ENCODE results near the gene LRRC56.

LRRC56 gene

GRCh38 chr11:545171-545570, 7.8 kb downstream of the LRRC56 start:
- Histone ChIP-seq H3K4me3 (ENCODE audit: low read length in 2 of 2) (no peak overlapping the region), H3K27me3 (ENCODE audit: control insufficient read depth in 3 of 3, insufficient read depth in 3 of 3, low read depth in 1 of 3, low read length in 3 of 3) (no peaks in the 10 kb centered on the region), H3K79me1 (ENCODE audit: low read depth, low read length) (no peaks in the 10 kb centered on the region), H2AK5ac (ENCODE audit: low read depth, low read length) (peak overlapping the region; percentile 63), H2AFZ (ENCODE audit: low read length) (no peak overlapping the region), H2BK5ac (ENCODE audit: low read length) (no peak overlapping the region), H3K36me3 (replicated peaks in 1 of 2; ENCODE audit: control insufficient read depth in 2 of 2, insufficient read depth in 2 of 2, low read length in 2 of 2) (no peaks in the 10 kb centered on the region), H3K9me3 (replicated peaks in 1 of 2; ENCODE audit: control insufficient read depth in 2 of 2, insufficient read depth in 1 of 2, low read depth in 1 of 2, low read length in 2 of 2) (no peaks in the 10 kb centered on the region), H4K8ac (ENCODE audit: low read depth, low read length) (peak overlapping the region; percentile 23), H2BK12ac (ENCODE audit: low read length) (no peak overlapping the region), H3K14ac (ENCODE audit: low read length) (no peak overlapping the region), H3K4me1 (ENCODE audit: control insufficient read depth in 2 of 2, insufficient read depth in 1 of 2, low read depth in 1 of 2, low read length in 2 of 2) (peaks cover 3 to 5% of the 10 kb centered on the region in 2 donors), H4K91ac (ENCODE audit: low read depth, low read length, poor library complexity) (no peak overlapping the region), H3K4me2 (ENCODE audit: insufficient read depth, low read length, poor library complexity, severe bottlenecking) (no peak overlapping the region), H3K4ac (ENCODE audit: low read length) (no peak overlapping the region), H3K9ac (ENCODE audit: low read depth, low read length, poor library complexity) (no peak overlapping the region), H3K18ac (ENCODE audit: low read length) (peak overlapping the region; percentile 38), H3K23ac (ENCODE audit: low read depth, low read length, poor library complexity) (peak overlapping the region; percentile 65), H2BK15ac (ENCODE audit: low read length) (no peak overlapping the region), H2BK120ac (ENCODE audit: low read depth, low read length) (no peak overlapping the region), H3K27ac (replicated peaks; ENCODE audit: low read length) (no peak overlapping the region)
- DNase-seq (ENCODE audit: low spot score) = no peak
- WGBS, 2 donors (ENCODE audit: extremely low coverage in 2 of 2, insufficient read length in 2 of 2, insufficient replicate concordance in 1 of 2) = no CpG with 5 or more reads among the region's 11 CpGs

- H2BK120ac ChIP-seq (ENCODE audit: low read depth, low read length) = no peak overlapping the region
- H3K79me1 ChIP-seq (ENCODE audit: low read depth, low read length) = no peaks in the 10 kb centered on the region
- no CpG with 5 or more reads among the region's 32 CpGs for WGBS, 2 donors (ENCODE audit: extremely low coverage in 2 of 2, insufficient read length in 2 of 2, insufficient replicate concordance in 1 of 2)
- no peak overlapping the region for H4K91ac ChIP-seq (ENCODE audit: low read depth, low read length, poor library complexity)
- H2BK5ac ChIP-seq (ENCODE audit: low read length) = peak overlapping the region; percentile 66
- no peak overlapping the region for H4K8ac ChIP-seq (ENCODE audit: low read depth, low read length)
- peaks cover 0 to 3% (median 2%) of the 10 kb centered on the region in 3 experiments for H3K27me3 ChIP-seq (ENCODE audit: control insufficient read depth in 3 of 3, insufficient read depth in 3 of 3, low read depth in 1 of 3, low read length in 3 of 3)
- H3K4me2 ChIP-seq (ENCODE audit: insufficient read depth, low read length, poor library complexity, severe bottlenecking) = no peak overlapping the region
- no peak for DNase-seq (ENCODE audit: low spot score)
- no peak overlapping the region for H2AFZ ChIP-seq (ENCODE audit: low read length)
- no peak overlapping the region for H2BK12ac ChIP-seq (ENCODE audit: low read length)
- H3K9me3 ChIP-seq (replicated peaks in 1 of 2; ENCODE audit: control insufficient read depth in 2 of 2, insufficient read depth in 1 of 2, low read depth in 1 of 2, low read length in 2 of 2) = no peaks in the 10 kb centered on the region
- no peak overlapping the region for H3K27ac ChIP-seq (replicated peaks; ENCODE audit: low read length)
- H3K36me3 ChIP-seq (replicated peaks in 1 of 2; ENCODE audit: control insufficient read depth in 2 of 2, insufficient read depth in 2 of 2, low read length in 2 of 2) = no peaks in the 10 kb centered on the region
- H3K4me1 ChIP-seq (ENCODE audit: control insufficient read depth in 2 of 2, insufficient read depth in 1 of 2, low read depth in 1 of 2, low read length in 2 of 2) = peaks cover 0 to 5% of the 10 kb centered on the region in 2 donors
- H3K4me3 ChIP-seq (ENCODE audit: low read length in 2 of 2) = no peak overlapping the region
- H2BK15ac ChIP-seq (ENCODE audit: low read length) = peak overlapping the region; percentile 64
- no peak overlapping the region for H3K4ac ChIP-seq (ENCODE audit: low read length)
- H3K18ac ChIP-seq (ENCODE audit: low read length) = peak overlapping the region; percentile 17
- no peak overlapping the region for H3K9ac ChIP-seq (ENCODE audit: low read depth, low read length, poor library complexity)
- peak overlapping the region; percentile 61 for H2AK5ac ChIP-seq (ENCODE audit: low read depth, low read length)
- peak overlapping the region; percentile 52 for H3K23ac ChIP-seq (ENCODE audit: low read depth, low read length, poor library complexity)
- no peak overlapping the region for H3K14ac ChIP-seq (ENCODE audit: low read length)
These were observed 11.6 kb downstream of the LRRC56 start for GRCh38 chr11:548700-549603.

GRCh38 chr11:550021-550745, 12.9 kb downstream of the LRRC56 start:
- Histone ChIP-seq H3K4me3 (ENCODE audit: low read length in 2 of 2) (peak overlapping the region in 1 of 2 donors; percentile 10), H3K4ac (ENCODE audit: low read length) (no peak overlapping the region), H4K8ac (ENCODE audit: low read depth, low read length) (no peak overlapping the region), H2BK5ac (ENCODE audit: low read length) (peak overlapping the region; percentile 66), H3K9ac (ENCODE audit: low read depth, low read length, poor library complexity) (peak overlapping the region; percentile 9), H3K27me3 (ENCODE audit: control insufficient read depth in 3 of 3, insufficient read depth in 3 of 3, low read depth in 1 of 3, low read length in 3 of 3) (peaks cover 0 to 6% (median 4%) of the 10 kb centered on the region in 3 experiments), H3K4me1 (ENCODE audit: control insufficient read depth in 2 of 2, insufficient read depth in 1 of 2, low read depth in 1 of 2, low read length in 2 of 2) (peaks cover 0 to 6% of the 10 kb centered on the region in 2 donors), H3K23ac (ENCODE audit: low read depth, low read length, poor library complexity) (peak overlapping the region; percentile 43), H3K18ac (ENCODE audit: low read length) (peak overlapping the region; percentile 52), H3K79me1 (ENCODE audit: low read depth, low read length) (no peaks in the 10 kb centered on the region), H3K14ac (ENCODE audit: low read length) (no peak overlapping the region), H2BK12ac (ENCODE audit: low read length) (no peak overlapping the region), H3K9me3 (replicated peaks in 1 of 2; ENCODE audit: control insufficient read depth in 2 of 2, insufficient read depth in 1 of 2, low read depth in 1 of 2, low read length in 2 of 2) (no peaks in the 10 kb centered on the region), H2BK15ac (ENCODE audit: low read length) (peak overlapping the region; percentile 58), H2BK120ac (ENCODE audit: low read depth, low read length) (no peak overlapping the region), H3K36me3 (replicated peaks in 1 of 2; ENCODE audit: control insufficient read depth in 2 of 2, insufficient read depth in 2 of 2, low read length in 2 of 2) (no peaks in the 10 kb centered on the region), H2AFZ (ENCODE audit: low read length) (no peak overlapping the region), H2AK5ac (ENCODE audit: low read depth, low read length) (peak overlapping the region; percentile 89), H4K91ac (ENCODE audit: low read depth, low read length, poor library complexity) (no peak overlapping the region), H3K27ac (replicated peaks; ENCODE audit: low read length) (no peak overlapping the region), H3K4me2 (ENCODE audit: insufficient read depth, low read length, poor library complexity, severe bottlenecking) (no peak overlapping the region)
- WGBS, 2 donors (ENCODE audit: extremely low coverage in 2 of 2, insufficient read length in 2 of 2, insufficient replicate concordance in 1 of 2) = no CpG with 5 or more reads among the region's 25 CpGs
- no peak for DNase-seq (ENCODE audit: low spot score)

- no peaks in the 10 kb centered on the region for H3K9me3 ChIP-seq (replicated peaks in 1 of 2; ENCODE audit: control insufficient read depth in 2 of 2, insufficient read depth in 1 of 2, low read depth in 1 of 2, low read length in 2 of 2)
- H2AK5ac ChIP-seq (ENCODE audit: low read depth, low read length) = peak overlapping the region; percentile 89
- no peaks in the 10 kb centered on the region for H3K79me1 ChIP-seq (ENCODE audit: low read depth, low read length)
- peak overlapping the region in 1 of 2 donors; percentile 10 for H3K4me3 ChIP-seq (ENCODE audit: low read length in 2 of 2)
- peak overlapping the region; percentile 9 for H3K9ac ChIP-seq (ENCODE audit: low read depth, low read length, poor library complexity)
- H2AFZ ChIP-seq (ENCODE audit: low read length) = no peak overlapping the region
- H3K4me1 ChIP-seq (ENCODE audit: control insufficient read depth in 2 of 2, insufficient read depth in 1 of 2, low read depth in 1 of 2, low read length in 2 of 2) = peaks cover 0 to 7% of the 10 kb centered on the region in 2 donors
- H3K23ac ChIP-seq (ENCODE audit: low read depth, low read length, poor library complexity) = peak overlapping the region; percentile 25
- no peak overlapping the region for H2BK5ac ChIP-seq (ENCODE audit: low read length)
- DNase-seq (ENCODE audit: low spot score) = no peak
- no peak overlapping the region for H2BK12ac ChIP-seq (ENCODE audit: low read length)
- no peaks in the 10 kb centered on the region for H3K36me3 ChIP-seq (replicated peaks in 1 of 2; ENCODE audit: control insufficient read depth in 2 of 2, insufficient read depth in 2 of 2, low read length in 2 of 2)
- no peak overlapping the region for H3K14ac ChIP-seq (ENCODE audit: low read length)
- H3K4me2 ChIP-seq (ENCODE audit: insufficient read depth, low read length, poor library complexity, severe bottlenecking) = no peak overlapping the region
- no peak overlapping the region for H4K91ac ChIP-seq (ENCODE audit: low read depth, low read length, poor library complexity)
- WGBS, 2 donors (ENCODE audit: extremely low coverage in 2 of 2, insufficient read length in 2 of 2, insufficient replicate concordance in 1 of 2) = no CpG with 5 or more reads among the region's 5 CpGs
- peak overlapping the region; percentile 52 for H3K18ac ChIP-seq (ENCODE audit: low read length)
- H4K8ac ChIP-seq (ENCODE audit: low read depth, low read length) = no peak overlapping the region
- peaks cover 3 to 9% (median 8%) of the 10 kb centered on the region in 3 experiments for H3K27me3 ChIP-seq (ENCODE audit: control insufficient read depth in 3 of 3, insufficient read depth in 3 of 3, low read depth in 1 of 3, low read length in 3 of 3)
- H3K27ac ChIP-seq (replicated peaks; ENCODE audit: low read length) = no peak overlapping the region
- peak overlapping the region; percentile 66 for H3K4ac ChIP-seq (ENCODE audit: low read length)
- H2BK120ac ChIP-seq (ENCODE audit: low read depth, low read length) = no peak overlapping the region
- no peak overlapping the region for H2BK15ac ChIP-seq (ENCODE audit: low read length)
These were observed 13.4 kb downstream of the LRRC56 start for GRCh38 chr11:550746-551085.

Data from neuronal stem cell (in vitro differentiated cells).